Daoy (cell line): ENCODE results near the gene PAGE5. TPM values are rescaled to one million over a fixed set of nuclear protein-coding genes. Genes with fewer than 3 reads are reported as not detected.
A peak's percentile ranks its signal among the peaks of the same experiment; 100 is the strongest.

ENCODE experiments used
- DNase-seq: peaks from one replicate; pipeline ENCODE4 v3.0.0-alpha.2; 2015; ENCODE audit warnings: low read depth
- total RNA-seq: library from RNA; depleted of rRNA; stranded (reverse); fragments of >200 nt; shearing (Covaris generic); gene quantifications from 2 replicates; pipeline ENCODE4 v1.2.3, GENCODE V29; 2014; rRNA removed

Gene PAGE5, protein sequence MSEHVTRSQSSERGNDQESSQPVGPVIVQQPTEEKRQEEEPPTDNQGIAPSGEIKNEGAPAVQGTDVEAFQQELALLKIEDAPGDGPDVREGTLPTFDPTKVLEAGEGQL
- total RNA-seq: 326 and 338 TPM in 2 replicates

DNA sequence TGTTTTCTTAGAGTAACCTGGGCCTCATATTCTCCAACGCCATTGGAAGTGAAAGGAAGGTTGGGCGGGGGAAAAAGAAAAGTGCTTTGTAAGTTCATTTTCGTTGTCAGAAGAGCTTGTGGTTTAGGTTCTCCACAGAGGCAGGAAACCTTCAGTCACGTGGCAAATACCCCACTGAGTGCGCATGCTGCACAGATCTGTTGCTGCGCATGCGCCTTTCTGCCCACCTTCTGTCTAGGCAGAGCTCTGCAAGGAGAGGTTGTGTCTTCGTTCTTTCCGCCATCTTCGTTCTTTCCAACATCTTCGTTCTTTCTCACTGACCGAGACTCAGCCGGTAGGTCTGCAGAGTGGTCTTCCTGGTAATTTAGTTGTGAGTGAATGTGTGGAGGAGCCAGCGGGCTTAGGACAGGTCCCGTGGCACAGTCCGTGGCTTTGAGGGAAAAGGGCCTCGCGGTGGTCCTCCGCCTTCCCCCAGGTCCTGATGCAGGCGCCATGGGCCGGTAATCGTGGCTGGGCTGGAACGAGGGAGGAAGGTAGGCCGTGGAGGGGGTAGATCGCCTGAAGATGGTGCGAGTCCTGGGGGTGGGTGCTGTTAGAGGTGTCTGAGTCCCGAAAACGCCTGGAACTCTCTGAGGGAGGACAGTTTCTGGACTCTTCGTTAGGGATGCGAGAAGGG, at the start of gene PAGE5:
PAGE5 (plus strand) TSS at position 228 of the 676 bp plus-strand sequence. CDS start 1,037 bp downstream, outside the sequence.
- DNase-seq: peak; percentile 87

GRCh38 chrX:55187281-55187680, 32.9 kb upstream of the PAGE5 start:
- peak; percentile 7 for DNase-seq

- no peak for DNase-seq
Observed at GRCh38 chrX:55196688-55197087, 23.5 kb upstream of the PAGE5 start.

DNA sequence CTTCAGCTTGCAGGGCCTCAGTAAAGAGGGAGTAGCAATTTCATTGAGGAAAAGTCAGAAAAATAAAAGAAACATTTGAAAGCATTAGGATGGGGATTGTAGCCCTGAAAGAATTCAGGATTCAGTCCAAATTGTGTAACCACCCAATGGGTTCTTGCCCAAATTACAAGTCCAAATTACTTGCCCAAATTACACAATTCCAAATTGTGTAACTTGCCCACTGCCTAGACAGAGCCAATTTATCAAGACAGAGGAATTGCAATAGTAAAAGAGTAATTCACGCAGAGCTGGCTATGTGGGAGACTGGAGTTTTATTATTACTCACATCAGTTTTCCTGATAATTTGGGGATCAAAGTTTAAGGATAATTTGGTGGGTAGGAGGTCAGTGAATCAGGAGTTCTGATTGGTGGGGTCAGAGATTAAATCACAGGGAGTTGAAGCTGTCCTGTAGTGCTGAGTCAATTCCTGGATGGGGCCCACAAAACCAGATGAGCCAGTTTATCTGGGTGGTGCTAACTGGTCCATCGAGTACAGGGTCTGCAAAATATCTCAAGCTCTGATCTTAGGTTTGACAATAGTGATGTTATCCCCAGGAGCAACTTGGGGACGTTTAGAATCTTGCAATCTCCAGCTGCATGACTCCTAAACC, 18.1 kb upstream of the PAGE5 start:
- DNase-seq: no peak

- no peak for DNase-seq
Observed at GRCh38 chrX:55206162-55206941, 13.8 kb upstream of the PAGE5 start.

- no peak for DNase-seq
Observed at GRCh38 chrX:55210931-55211677, 9.0 kb upstream of the PAGE5 start.

DNA sequence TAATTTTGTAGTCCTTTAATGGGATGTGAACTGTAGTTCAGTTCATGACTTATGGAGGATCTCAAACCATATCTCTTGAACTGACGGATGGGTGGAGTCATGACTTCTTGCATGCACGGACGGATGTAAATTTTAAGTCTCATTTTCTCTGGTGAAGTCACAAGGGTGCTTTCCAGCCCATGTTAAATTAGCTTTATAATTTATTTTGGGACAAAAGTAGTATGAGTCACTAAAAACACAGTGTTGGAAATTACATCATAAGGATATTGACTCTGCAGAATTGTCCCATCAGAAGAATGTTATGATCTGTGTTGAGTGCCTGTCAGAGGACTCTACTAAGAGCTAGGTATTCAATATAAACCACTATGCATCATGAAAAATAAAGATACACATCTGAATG, 6.8 kb upstream of the PAGE5 start:
- peak; percentile 13 for DNase-seq

GRCh38 chrX:55240788-55241340, 20.7 kb downstream of the PAGE5 start:
- DNase-seq: no peak

GRCh38 chrX:55253528-55253927, 33.4 kb downstream of the PAGE5 start:
- no peak for DNase-seq

GRCh38 chrX:55260806-55261205, 40.7 kb downstream of the PAGE5 start:
- no peak for DNase-seq

GRCh38 chrX:55264816-55265215, 44.7 kb downstream of the PAGE5 start, which contains the start of gene PAGE3:
Gene PAGE3, minus strand, starts transcription at chrX:55264916. Its CDS starts 1,013 bp downstream, at chrX:55263903.
- no peak for DNase-seq

Other genes with a start within 250 kb of the PAGE5 start
- gene PFKFB1, start 226.2 kb upstream of the PAGE5 start, total RNA-seq: not detected in 2 replicates
- 16.5 and 18.7 TPM in 2 replicates for gene APEX2, start 220.0 kb upstream of the PAGE5 start, total RNA-seq
- gene ALAS2, start 189.4 kb upstream of the PAGE5 start, total RNA-seq: not detected in 2 replicates
- 2.3 TPM in 1 of 2 replicates, not detected in the other for gene PAGE2B, start 145.3 kb upstream of the PAGE5 start, total RNA-seq
- gene PAGE2, start 131.3 kb upstream of the PAGE5 start, total RNA-seq: 0.29 and 1.1 TPM in 2 replicates
- not detected in 2 replicates for gene PAGE3, start 44.6 kb downstream of the PAGE5 start, total RNA-seq
- 21.3 and 24.4 TPM in 2 replicates for gene MAGEH1, start 231.8 kb downstream of the PAGE5 start, total RNA-seq